ENCODE measurements around the gene CXCR2. TPM values are rescaled to one million over a fixed set of nuclear protein-coding genes. Genes with fewer than 3 reads are reported as not detected.
A peak's percentile ranks its signal among the peaks of the same experiment; 100 is the strongest.

The CXCR2 gene
- total and polyA plus RNA-seq, 11 donors, result 0.11 to 2.0 (median 0.51) TPM

- whole genome bisulfite sequencing, 4 donors, result 90 to 93% (median 92%) methylated on average over 8 of the region's 8 CpGs
- Histone ChIP-seq H3K36me3 (no peaks in the 10 kb centered on the region), H3K27me3 (peaks cover 0 to 17% (median 0%) of the 10 kb centered on the region in 9 donors), H3K27ac (no peak overlapping the region), H3K9me3 (no peaks in the 10 kb centered on the region), H3K4me3 (no peak overlapping the region), H3K4me1 (no peaks in the 10 kb centered on the region)
- intact Hi-C loops (cut with DNase I), result no loop called here
- TF ChIP-seq CTCF (IDR thresholded peaks at IDR 0.05), result no peak
- TF ChIP-seq POLR2A (IDR thresholded peaks at IDR 0.05), result no peak
- no peak for DNase-seq
- no peak for ATAC-seq
These were observed 26.3 kb downstream of the CXCR2 start for GRCh38 chr2:218152172-218152571.

GRCh38 chr2:218152777-218153176, 26.9 kb downstream of the CXCR2 start:
- no peaks in the 10 kb centered on the region for H3K36me3 ChIP-seq
- DNase-seq, result no peak
- TF ChIP-seq CTCF (IDR thresholded peaks at IDR 0.05), result no peak
- TF ChIP-seq POLR2A (IDR thresholded peaks at IDR 0.05), result no peak

GRCh38 chr2:218155953-218156479, 30.2 kb downstream of the CXCR2 start:
- Histone ChIP-seq H3K27me3 (peaks cover 0 to 12% (median 0%) of the 10 kb centered on the region in 9 donors), H3K27ac (no peak overlapping the region), H3K36me3 (no peaks in the 10 kb centered on the region), H3K4me3 (no peak overlapping the region), H3K9me3 (no peaks in the 10 kb centered on the region), H3K4me1 (no peaks in the 10 kb centered on the region)
- intact Hi-C loops (cut with DNase I), result no loop called here
- TF ChIP-seq POLR2A (IDR thresholded peaks at IDR 0.05), result no peak
- no peak for TF ChIP-seq CTCF (IDR thresholded peaks at IDR 0.05)
- DNase-seq (no peak), ATAC-seq (peak in 2 of 4 donors; percentile 32 to 60)
- 86 to 90% (median 88%) methylated on average over 7 of the region's 7 CpGs for WGBS, 4 donors

More at GRCh38 chr2:218152777-218153176, 26.9 kb downstream of the CXCR2 start:
- no peak for ATAC-seq
- H3K27ac ChIP-seq, result no peak overlapping the region
- 64 to 90% (median 79%) methylated on average over 1 of the region's 1 CpG for WGBS, 4 donors
- intact Hi-C loops (cut with DNase I), result no loop called here
- no peaks in the 10 kb centered on the region for H3K4me1 ChIP-seq
- no peaks in the 10 kb centered on the region for H3K9me3 ChIP-seq
- no peak overlapping the region for H3K4me3 ChIP-seq
- peaks cover 0 to 17% (median 0%) of the 10 kb centered on the region in 9 donors for H3K27me3 ChIP-seq

DNA sequence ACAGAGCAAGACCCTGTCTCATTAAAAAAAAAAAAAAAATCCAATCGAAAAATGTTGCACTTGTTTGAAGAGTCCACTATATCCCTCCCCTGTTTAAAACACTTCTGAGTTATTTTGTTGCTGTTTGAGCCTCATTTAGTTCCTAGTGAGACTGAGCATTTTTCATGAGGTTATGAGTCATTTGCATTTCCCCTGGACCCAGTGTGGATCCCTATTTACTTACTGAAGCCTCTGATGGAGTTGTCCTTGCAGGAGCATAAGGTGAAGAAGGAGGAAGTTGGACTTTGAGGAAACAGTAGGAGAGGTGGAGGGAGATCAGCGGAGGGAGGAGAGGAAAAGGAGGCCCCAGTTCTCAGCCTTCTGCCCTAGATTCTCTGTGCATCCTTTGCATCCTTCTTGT, 35.8 kb downstream of the CXCR2 start:
- TF ChIP-seq CTCF (IDR thresholded peaks at IDR 0.05), result no peak
- TF ChIP-seq POLR2A (IDR thresholded peaks at IDR 0.05), result no peak
- H3K4me3 ChIP-seq, result no peak overlapping the region
- no peaks in the 10 kb centered on the region for H3K36me3 ChIP-seq
- peaks cover 0 to 4% (median 0%) of the 10 kb centered on the region in 12 donors for H3K4me1 ChIP-seq
- H3K27ac ChIP-seq, result no peak overlapping the region
- WGBS, 4 donors, result 66 to 77% (median 69%) methylated on average over 2 of the region's 2 CpGs
- H3K9me3 ChIP-seq, result no peaks in the 10 kb centered on the region
- intact Hi-C loops (cut with DNase I), result no loop called here
- H3K27me3 ChIP-seq, result peaks cover 0 to 16% (median 0%) of the 10 kb centered on the region in 9 donors
- ATAC-seq (no peak), DNase-seq (no peak)

All from heart left ventricle (tissue), 16 donors.